Measurements from ENCODE around the gene LAD1.

The LAD1 gene

GRCh38 chr1:201418461-201418860 lies 19.3 kb upstream of the LAD1 start:
- no peak for DNase-seq (ENCODE audit: low spot score)

GRCh38 chr1:201414051-201414738 lies 15.1 kb upstream of the LAD1 start:
- no peak for DNase-seq (ENCODE audit: low spot score)

GRCh38 chr1:201411292-201411691 lies 12.2 kb upstream of the LAD1 start:
- no peak for DNase-seq (ENCODE audit: low spot score)

- DNase-seq (ENCODE audit: low spot score): no peak
These were observed 10.3 kb upstream of the LAD1 start for GRCh38 chr1:201409440-201409839.

- no peak for DNase-seq (ENCODE audit: low spot score)
These were observed 9.7 kb upstream of the LAD1 start for GRCh38 chr1:201408834-201409200.

- peak; percentile 68 for DNase-seq (ENCODE audit: low spot score)
These were observed 9.2 kb upstream of the LAD1 start for GRCh38 chr1:201408176-201408833.

GRCh38 chr1:201406831-201407406 lies 7.8 kb upstream of the LAD1 start:
- no peak for DNase-seq (ENCODE audit: low spot score)

- no peak for DNase-seq (ENCODE audit: low spot score)
These were observed 6.3 kb upstream of the LAD1 start for GRCh38 chr1:201405484-201405831.

GRCh38 chr1:201404722-201405483 lies 5.8 kb upstream of the LAD1 start:
- no peak for DNase-seq (ENCODE audit: low spot score)

- no peak for DNase-seq (ENCODE audit: low spot score)
These were observed 4.9 kb upstream of the LAD1 start for GRCh38 chr1:201404055-201404454.

GRCh38 chr1:201403359-201403758 lies 4.2 kb upstream of the LAD1 start:
- DNase-seq (ENCODE audit: low spot score): no peak

GRCh38 chr1:201401700-201402099 lies 2.6 kb upstream of the LAD1 start:
- no peak for DNase-seq (ENCODE audit: low spot score)

- no peak for DNase-seq (ENCODE audit: low spot score)
These were observed 1.7 kb upstream of the LAD1 start for GRCh38 chr1:201400852-201401230.

- DNase-seq (ENCODE audit: low spot score): no peak
These were observed 1.2 kb upstream of the LAD1 start for GRCh38 chr1:201400212-201400851.

- DNase-seq (ENCODE audit: low spot score): no peak
These were observed 415 bp upstream of the LAD1 start for GRCh38 chr1:201399352-201400126.

- DNase-seq (ENCODE audit: low spot score): no peak
These were observed 1.4 kb downstream of the LAD1 start for GRCh38 chr1:201397675-201398074.

GRCh38 chr1:201396861-201397464 lies 2.2 kb downstream of the LAD1 start:
- no peak for DNase-seq (ENCODE audit: low spot score)

- DNase-seq (ENCODE audit: low spot score): no peak
These were observed 3.2 kb downstream of the LAD1 start for GRCh38 chr1:201395936-201396335.

GRCh38 chr1:201394591-201394990 lies 4.5 kb downstream of the LAD1 start:
- no peak for DNase-seq (ENCODE audit: low spot score)

- no peak for DNase-seq (ENCODE audit: low spot score)
These were observed 6.0 kb downstream of the LAD1 start for GRCh38 chr1:201393076-201393475.

All from kidney capillary endothelial cell (primary cell).